Ovary (tissue), 9 donors: Measurements from ENCODE around the gene COPA. TPM values are rescaled to one million over a fixed set of nuclear protein-coding genes. Genes with fewer than 3 reads are reported as not detected.
A peak's percentile ranks its signal among the peaks of the same experiment; 100 is the strongest.

Experiments
- DNase-seq, 5 donors: peaks; one replicate each; pipeline ENCODE4 v3.0.0-alpha.2; 2019 to 2020
- H3K27ac ChIP-seq, 2 donors: fragments of 200-600 bp; one replicate each; pipeline versions ENCODE4 v1.5.1 to v1.8.0; 2019 to 2022
- H3K27me3 ChIP-seq: fragments of 200-600 bp; one replicate; pipeline ENCODE4 v1.8.0; 2022
- H3K36me3 ChIP-seq: fragments of 200-600 bp; sonication (generic); one replicate; pipeline ENCODE4 v1.5.1; 2019
- H3K4me1 ChIP-seq: one replicate; pipeline ENCODE4 v1.8.1; 2013; ENCODE audit warnings: mild to moderate bottlenecking, moderate library complexity; ENCODE audit not compliant: insufficient read depth
- H3K4me3 ChIP-seq: fragments of 200-600 bp; sonication (generic); one replicate; pipeline ENCODE4 v1.5.1; 2017
- H3K9me3 ChIP-seq, 2 donors: fragments of 200-600 bp in 1 of 2; sonication (generic) in 1 of 2; one replicate each; pipeline versions ENCODE4 v1.5.1 to v1.8.1; 2013 to 2019; ENCODE audit warnings: mild to moderate bottlenecking in 1 of 2, moderate library complexity in 1 of 2
- EP300 ChIP-seq: sonication (generic); formaldehyde crosslinking; IDR thresholded peaks from one replicate; pipeline ENCODE4 v1.6.1; 2017; ENCODE audit warnings: antibody characterized with exemption
- POLR2A ChIP-seq: fragments of 450-650 bp; IDR thresholded peaks from one replicate; pipeline ENCODE4 v1.6.1; 2017; ENCODE audit warnings: antibody characterized with exemption, mild to moderate bottlenecking, moderate library complexity
- WGBS, 3 donors: extraction: QIAGEN DNeasy Blood & Tissue Kit in 1 of 3; methylation state at CpG; one replicate each; pipeline versions ENCODE4 v1.1.5 to v1.1.7; 2013 to 2017; 5-methylcytosine and 5-hydroxymethylcytosine counted together
- intact Hi-C, 4 donors: fragments of 100-400 bp; cut with DNase I; formaldehyde crosslinking; loops; one replicate each; pipeline versions ENCODE4 v1.11.0 to v1.15.1; 2022 to 2023
- polyA plus RNA-seq, 2 donors: library from polyadenylated mRNA; stranded (reverse); fragments of 200-250 nt in 1 of 2; fragments of 350-450 nt in 1 of 2; fragmentation: Illumina TruSeq in 1 of 2; extraction: RNeasy Lipid Tissue Mini Kit (QIAGEN cat#74804) in 1 of 2; gene quantifications; one replicate each; pipeline ENCODE4 v1.2.3, GENCODE V29; 2013 to 2014
- total RNA-seq, 7 donors: library from RNA; depleted of rRNA in 2 of 7; stranded (reverse); fragments of >200 nt in 2 of 7; fragmentation: NEBNext Ultra II Directional in 3 of 7; extraction: Animal tissue kit (Norgen Biotek cat#: 25700) in 3 of 7; gene quantifications; one replicate each; pipeline versions ENCODE4 v1.1.0 to v1.2.4, GENCODE V29; 2016 to 2023
- TF ChIP-seq, protein P1 (sequence below), 3 donors: fragments of 450-650 bp in 2 of 3; fragments of 200-600 bp in 1 of 3; IDR thresholded peaks; one replicate each; pipeline versions ENCODE4 v1.5.1 to v1.8.0; 2016 to 2022; ENCODE audit warnings: antibody characterized with exemption in 3 of 3, mild to moderate bottlenecking in 1 of 3
- donor health status: DM: no; HTN: no; CAD: no; lungs with moderate emphysema.
- donor health status: DM: no; HTN: no; CAD: no.
- donor health status: Bipolar disorder and iron deficiency.
- donor health status: DM: yes; HTN: yes; CAD: no.
- donor health status: DM: no; HTN: no; CAD: no.
- donor health status: DM: yes; HTN: yes; CAD: no.

The COPA gene
- total and polyA plus RNA-seq, 9 donors, result 63.7 to 163 (median 123) TPM

DNA sequence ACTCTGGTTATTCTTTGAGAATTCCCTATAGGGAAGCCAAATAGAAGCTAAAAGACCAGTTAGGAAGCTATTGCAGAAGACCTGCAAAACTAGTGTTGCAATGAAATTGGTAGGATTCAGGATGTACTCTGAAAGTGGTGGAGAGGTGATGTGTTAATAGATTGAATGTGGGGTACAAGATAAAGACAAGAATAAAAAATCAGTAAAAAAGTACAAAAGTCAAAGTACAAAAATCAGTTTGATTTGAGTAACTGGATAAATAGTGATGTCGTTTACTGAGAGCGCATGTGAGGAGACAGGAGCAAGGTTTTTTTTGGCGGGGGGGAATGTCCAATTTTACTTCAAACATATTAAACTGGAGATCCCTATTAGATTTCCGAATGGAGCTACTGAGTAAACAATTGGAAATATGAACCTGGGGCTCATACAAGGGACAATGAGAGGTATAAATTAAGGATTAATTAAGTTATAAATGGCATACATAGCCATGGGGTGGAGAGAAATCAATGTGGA lies 78.2 kb downstream of the COPA start:
- Histone ChIP-seq H3K4me1 (peaks cover 6% of the 10 kb centered on the region), H3K27me3 (no peaks in the 10 kb centered on the region), H3K27ac (no peak overlapping the region), H3K9me3 (no peaks in the 10 kb centered on the region), H3K36me3 (no peaks in the 10 kb centered on the region), H3K4me3 (no peak overlapping the region)
- no peak for DNase-seq
- no peak for TF ChIP-seq POLR2A
- no peak for TF ChIP-seq EP300
- TF ChIP-seq, protein P1, sequence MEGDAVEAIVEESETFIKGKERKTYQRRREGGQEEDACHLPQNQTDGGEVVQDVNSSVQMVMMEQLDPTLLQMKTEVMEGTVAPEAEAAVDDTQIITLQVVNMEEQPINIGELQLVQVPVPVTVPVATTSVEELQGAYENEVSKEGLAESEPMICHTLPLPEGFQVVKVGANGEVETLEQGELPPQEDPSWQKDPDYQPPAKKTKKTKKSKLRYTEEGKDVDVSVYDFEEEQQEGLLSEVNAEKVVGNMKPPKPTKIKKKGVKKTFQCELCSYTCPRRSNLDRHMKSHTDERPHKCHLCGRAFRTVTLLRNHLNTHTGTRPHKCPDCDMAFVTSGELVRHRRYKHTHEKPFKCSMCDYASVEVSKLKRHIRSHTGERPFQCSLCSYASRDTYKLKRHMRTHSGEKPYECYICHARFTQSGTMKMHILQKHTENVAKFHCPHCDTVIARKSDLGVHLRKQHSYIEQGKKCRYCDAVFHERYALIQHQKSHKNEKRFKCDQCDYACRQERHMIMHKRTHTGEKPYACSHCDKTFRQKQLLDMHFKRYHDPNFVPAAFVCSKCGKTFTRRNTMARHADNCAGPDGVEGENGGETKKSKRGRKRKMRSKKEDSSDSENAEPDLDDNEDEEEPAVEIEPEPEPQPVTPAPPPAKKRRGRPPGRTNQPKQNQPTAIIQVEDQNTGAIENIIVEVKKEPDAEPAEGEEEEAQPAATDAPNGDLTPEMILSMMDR (IDR thresholded peaks at IDR 0.05), result no peak
- intact Hi-C loops, result loop anchor here in 1 of 4 donors (5.0 kb wide), 1 partner anchor 163 kb away; no protein-coding TSS in a partner anchor
- WGBS, 3 donors, result 77 to 89% (median 77%) methylated on average over 4 of the region's 4 CpGs

DNA sequence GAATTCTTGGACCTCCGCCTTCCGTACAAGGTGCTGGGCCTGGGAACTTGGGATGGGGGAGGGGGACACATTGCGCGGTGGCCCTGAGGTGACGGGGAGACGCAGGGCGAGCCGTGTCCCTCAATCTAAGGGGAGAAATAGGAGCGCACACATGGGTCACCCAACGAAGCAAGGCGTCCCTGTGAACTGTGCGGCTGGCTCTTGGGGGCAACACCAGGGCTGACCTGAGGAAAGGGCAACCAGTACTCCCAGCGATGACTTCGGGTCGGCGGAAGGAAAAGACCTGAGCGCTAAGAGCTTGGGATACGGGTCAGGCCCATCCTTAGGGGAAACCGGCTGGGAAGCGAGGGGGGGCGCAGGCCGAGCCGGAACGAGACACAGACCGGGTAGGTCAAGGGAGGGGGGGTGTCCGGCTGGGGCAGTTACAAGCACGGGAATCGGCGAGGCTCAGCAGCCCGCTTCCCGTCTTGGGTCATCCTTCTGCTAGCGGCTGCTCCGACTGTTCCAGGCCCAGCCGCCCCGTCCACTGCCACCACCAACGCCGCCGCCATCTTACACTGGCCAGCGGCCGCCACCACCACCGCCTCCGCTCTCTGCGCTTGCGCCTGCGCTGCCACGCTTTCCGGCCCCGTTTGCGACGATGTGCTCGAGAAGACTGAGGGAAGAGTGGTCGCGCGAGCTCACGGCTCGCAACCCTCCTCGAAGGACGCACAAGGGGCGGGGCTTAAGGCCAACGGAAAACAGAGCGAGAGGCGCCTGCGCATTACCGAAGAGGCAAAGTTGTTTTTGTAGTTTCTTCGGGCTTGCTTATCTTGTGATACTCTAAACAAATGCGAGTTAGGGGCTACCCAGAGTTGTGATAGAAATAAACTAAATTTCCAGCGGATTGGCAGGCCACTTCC lies 80.9 kb downstream of the COPA start, which contains the start of gene DCAF8:
TSS of gene DCAF8 (minus strand) at position 657 of the 902 bp plus-strand sequence. CDS start 18,541 bp downstream, outside the sequence.
- Histone ChIP-seq H3K36me3 (no peaks in the 10 kb centered on the region), H3K4me3 (peak within 1 kb of the TSS; percentile 91), H3K27ac (peak within 1 kb of the TSS; percentile 91 to 93), H3K9me3 (no peaks in the 10 kb centered on the region), H3K4me1 (peaks cover 8% of the 10 kb centered on the region), H3K27me3 (no peaks in the 10 kb centered on the region)
- WGBS, 3 donors, result 0 to 1% (median 0%) methylated on average over 67 of the region's 67 CpGs
- intact Hi-C loops, result loop anchor here in 1 of 4 donors (5.0 kb wide), 1 partner anchor 160 kb away; no protein-coding TSS in a partner anchor
- peak; percentile 95 for TF ChIP-seq POLR2A
- no peak for TF ChIP-seq EP300
- DNase-seq, result peak; percentile 98 to 99 (median 99)

DNA sequence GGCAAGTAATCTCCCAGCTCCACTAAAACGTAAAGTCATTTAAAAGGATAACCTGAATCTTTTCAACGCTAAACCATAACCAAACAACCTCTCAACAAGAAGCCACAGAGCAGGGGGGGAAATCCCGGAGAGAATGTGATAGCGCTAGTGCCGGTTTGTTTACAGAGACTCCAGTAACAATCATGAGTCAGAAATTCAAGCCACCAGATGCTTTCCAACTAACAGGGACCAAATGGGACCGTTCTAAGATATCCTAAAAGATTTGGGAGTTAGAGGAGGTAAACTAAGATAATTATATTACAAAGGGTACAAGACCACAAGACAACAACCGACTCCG lies 81.5 kb downstream of the COPA start:
- 0% methylated on average over 8 of the region's 8 CpGs for WGBS, 3 donors
- Histone ChIP-seq H3K36me3 (no peaks in the 10 kb centered on the region), H3K27ac (peak overlapping the region; percentile 91 to 93), H3K4me3 (peak overlapping the region; percentile 91), H3K9me3 (no peaks in the 10 kb centered on the region), H3K27me3 (no peaks in the 10 kb centered on the region), H3K4me1 (peaks cover 9% of the 10 kb centered on the region)
- TF ChIP-seq, protein P1 (IDR thresholded peaks at IDR 0.05), result no peak
- TF ChIP-seq EP300 (no peak), POLR2A (no peak)
- intact Hi-C loops, result loop anchor here in 1 of 4 donors (5.0 kb wide), 1 partner anchor 159 kb away; no protein-coding TSS in a partner anchor
- DNase-seq, result peak in 2 of 5 donors; percentile 26 to 60

DNA sequence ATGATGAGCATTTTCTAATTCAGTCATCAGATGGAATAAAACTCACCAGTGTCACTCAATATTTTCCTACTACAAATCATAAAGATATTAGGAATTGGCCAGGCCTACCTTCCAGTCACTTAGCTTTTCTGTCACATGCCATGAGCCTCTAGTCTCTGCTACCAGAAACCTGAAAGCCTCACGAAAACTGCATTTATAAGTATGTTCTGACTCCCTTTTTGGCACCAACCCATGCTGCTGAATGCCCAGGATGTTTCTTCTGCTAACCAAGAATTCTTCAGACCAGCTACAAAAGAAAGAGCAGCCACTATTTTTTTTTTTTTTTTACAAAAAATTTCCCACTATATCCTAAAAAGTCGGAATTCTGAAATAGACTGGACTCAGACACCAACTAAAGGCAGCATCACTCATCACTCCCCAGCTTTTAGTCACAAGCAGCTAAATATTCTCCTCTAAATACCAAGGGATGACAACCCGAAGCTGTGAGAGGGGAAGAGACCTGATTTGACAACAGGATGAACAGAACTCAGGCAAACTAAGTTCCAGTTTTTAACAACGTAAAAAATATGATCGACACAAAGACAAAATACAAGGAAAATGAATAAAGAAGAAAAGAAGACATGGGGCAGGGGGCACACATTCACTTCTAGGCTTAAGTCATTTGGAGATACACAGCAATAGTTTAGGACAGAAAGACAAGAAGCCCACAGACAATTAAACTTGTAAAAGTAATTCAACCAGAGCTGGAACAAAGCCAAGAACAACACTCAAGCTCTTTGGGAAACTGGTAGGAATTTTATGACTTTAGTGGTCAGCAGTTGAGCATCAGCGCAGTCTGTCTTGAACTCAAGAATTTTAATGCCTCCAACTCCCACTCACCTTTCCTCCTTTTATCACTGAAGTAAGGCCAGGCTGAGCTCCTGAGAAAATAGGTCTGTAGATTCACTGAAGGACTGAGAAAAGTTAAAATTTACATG lies 82.4 kb downstream of the COPA start:
- Histone ChIP-seq H3K27ac (peak overlapping the region; percentile 91 to 93), H3K36me3 (no peaks in the 10 kb centered on the region), H3K9me3 (no peaks in the 10 kb centered on the region), H3K4me1 (peaks cover 9% of the 10 kb centered on the region), H3K4me3 (peak overlapping the region; percentile 91), H3K27me3 (no peaks in the 10 kb centered on the region)
- intact Hi-C loops, result loop anchor here in 1 of 4 donors (5.0 kb wide), 1 partner anchor 158 kb away; no protein-coding TSS in a partner anchor
- TF ChIP-seq POLR2A (no peak), EP300 (no peak)
- TF ChIP-seq, protein P1 (IDR thresholded peaks at IDR 0.05), result no peak
- DNase-seq, result no peak
- 6 to 11% (median 10%) methylated on average over 6 of the region's 6 CpGs for WGBS, 3 donors
